Stimulated activated CD4-positive, alpha-beta T cell treated with anti-CD3 and anti-CD28 coated beads, TNF-alpha, amount 100 ng/mL, for 4 hours (primary cell): ENCODE measurements around the gene ZMYND11.
"Not testable (repeated sequence)": the region's sequence is repeated elsewhere in the genome, so short reads cannot be mapped to it uniquely, and the experiment has no call there.

ENCODE experiments used
- DNase-seq, 3 experiments: peaks; one replicate each; pipeline ENCODE4 v3.0.0-alpha.2; 2020; ENCODE audit warnings: low read depth in 3 of 3

The ZMYND11 gene

DNA sequence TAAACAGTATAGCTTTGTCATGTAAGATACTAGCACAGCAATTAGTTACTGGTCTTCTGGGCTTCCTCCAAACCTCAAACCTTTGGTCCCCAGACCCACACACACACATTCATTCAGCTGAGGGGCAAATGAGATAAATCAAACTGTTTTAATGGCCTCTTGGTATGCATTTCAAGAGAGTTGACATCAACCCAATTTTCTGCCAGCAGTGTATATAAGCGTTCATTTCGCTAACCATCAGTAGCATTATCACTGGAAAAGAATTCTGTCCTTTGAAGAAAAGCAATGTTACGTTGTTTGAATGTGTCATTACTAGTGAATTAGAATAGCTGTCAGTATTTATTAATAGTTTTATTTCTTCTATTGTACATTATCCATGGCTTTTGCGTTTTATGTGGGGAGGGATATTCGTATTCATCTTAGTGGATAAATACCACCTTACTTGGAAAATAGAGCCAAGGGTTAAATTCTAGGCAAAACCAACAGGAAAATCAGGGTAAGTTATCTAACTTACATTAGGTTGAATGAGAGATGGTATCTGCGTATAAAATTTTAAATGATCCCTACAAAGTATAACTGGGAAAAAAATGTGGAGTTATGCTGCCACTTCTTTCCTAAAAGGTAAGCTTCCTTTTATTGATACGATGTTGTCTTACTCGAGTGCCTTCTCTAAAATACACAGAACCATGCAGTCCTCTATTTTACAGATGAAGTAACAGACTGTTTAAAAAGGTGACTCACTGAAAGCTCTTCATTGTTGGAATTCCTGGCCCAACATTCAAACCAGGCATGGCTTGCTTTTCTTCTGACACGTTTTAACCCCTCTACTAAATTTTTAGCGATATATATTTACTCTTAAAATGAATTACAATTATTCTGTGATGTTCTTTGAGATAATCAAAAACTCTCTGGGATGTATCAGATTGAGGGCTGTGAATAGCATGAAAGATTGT, 2.0 kb upstream of the ZMYND11 start:
- DNase-seq = no peak

- DNase-seq = peak; percentile 14 to 42 (median 25)
Observed at GRCh38 chr10:134247-135131, 766 bp upstream of the ZMYND11 start.

GRCh38 chr10:135601-136464, 578 bp downstream of the ZMYND11 start:
- peak; percentile 34 to 60 (median 46) for DNase-seq

- no peak for DNase-seq
Observed at GRCh38 chr10:136465-136762, 1.2 kb downstream of the ZMYND11 start.

DNA sequence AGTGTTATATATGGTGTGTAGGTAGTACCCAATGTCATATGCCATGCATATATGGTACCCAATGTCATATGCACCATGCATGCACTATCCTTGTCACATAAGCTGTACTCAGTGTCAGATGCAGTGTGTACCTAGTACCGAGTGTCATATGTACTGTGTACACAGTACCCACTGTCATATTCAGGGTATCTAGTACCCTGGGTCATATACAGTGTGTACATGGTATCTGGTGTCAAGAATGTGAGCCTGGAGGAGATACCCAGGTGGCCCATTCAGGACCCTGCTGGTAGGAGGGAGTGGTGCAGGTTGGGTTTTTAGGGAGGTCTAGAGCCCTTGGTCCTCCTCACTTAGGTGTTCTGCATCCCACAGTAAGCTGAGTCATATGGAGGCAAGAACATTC, 1.8 kb downstream of the ZMYND11 start:
- peak in 2 of 3 experiments; percentile 11 to 13 for DNase-seq

DNA sequence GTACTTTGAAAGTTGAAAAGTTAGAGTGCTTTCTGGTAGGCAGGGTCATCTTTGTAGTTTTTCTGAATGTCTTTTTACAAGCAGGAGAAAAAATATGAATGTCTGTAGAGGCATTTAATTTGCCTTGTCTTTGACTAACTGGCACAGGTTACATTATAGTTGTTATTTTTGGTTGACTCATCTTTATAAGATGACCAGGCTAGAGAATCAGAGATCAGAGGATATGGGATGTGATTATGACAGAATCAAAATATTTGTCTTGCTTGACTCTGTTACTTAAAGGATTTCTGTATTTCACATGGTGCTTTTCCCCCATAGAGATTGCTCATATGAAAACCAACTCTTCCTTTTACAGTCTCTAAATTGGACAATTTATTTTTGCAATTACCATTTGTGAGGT, 2.4 kb downstream of the ZMYND11 start:
- no peak for DNase-seq

- DNase-seq = no peak
Observed at GRCh38 chr10:142371-142770, 7.1 kb downstream of the ZMYND11 start.

- DNase-seq = no peak
Observed at GRCh38 chr10:152915-153314, 17.7 kb downstream of the ZMYND11 start.

GRCh38 chr10:154348-154747, 19.1 kb downstream of the ZMYND11 start:
- no peak for DNase-seq

DNA sequence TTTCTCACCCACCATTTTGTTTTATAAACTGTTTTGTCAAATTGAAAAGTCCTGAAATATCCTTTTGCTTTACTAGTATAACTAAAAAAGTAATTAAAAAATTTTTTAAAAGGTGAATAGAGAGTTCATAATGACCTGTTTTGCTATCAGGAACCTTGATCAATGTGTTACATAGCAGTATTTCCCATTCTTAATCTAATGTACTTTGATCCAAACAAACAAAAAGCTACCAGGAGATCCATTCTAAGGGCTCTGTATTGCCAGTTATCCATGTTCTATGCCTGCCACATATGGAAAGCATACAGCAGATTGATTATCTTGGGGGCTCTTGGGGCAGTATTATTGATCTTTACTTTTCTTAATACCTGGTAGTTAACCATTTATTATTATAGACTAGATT, 32.1 kb downstream of the ZMYND11 start:
- DNase-seq = no peak

DNA sequence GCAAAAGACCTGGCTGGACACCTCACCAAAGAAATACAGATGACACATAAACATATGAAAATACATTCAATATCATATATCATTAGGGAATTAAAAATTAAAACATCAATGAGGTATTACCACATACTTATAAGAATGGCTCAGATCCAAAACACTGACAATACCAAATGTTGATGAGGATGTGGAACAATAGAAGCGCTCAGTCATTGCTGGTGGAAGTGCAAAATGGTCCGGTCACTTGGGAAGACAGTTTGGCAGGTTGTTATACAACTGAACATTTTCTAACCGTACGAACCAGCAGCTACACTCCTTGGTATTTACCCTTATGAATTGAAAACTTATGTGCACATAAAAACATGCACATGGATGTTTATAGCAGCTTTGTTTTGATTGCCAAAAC, 38.5 kb downstream of the ZMYND11 start:
- DNase-seq = no peak

GRCh38 chr10:176677-177076, 41.4 kb downstream of the ZMYND11 start:
- no peak for DNase-seq

GRCh38 chr10:178208-178607, 43.0 kb downstream of the ZMYND11 start:
- no peak for DNase-seq

DNA sequence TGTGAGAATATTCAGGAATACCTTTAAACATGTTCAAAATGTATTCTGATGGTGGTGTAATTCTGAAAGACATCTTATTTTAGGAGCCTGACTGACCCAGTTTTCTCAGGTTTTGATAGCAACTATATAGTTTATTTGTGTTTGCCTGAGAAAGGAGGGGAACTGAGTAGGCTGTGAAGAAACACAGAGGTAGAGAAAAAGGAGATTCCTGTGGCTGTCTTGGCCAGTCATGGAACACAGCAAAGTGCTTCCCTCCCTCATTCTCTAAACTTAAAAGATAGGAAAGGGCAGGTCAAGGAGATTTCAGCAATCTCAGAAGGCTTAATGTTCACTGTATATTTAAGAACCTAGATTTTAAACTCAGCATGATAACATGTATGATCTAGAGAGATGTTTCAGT, 43.5 kb downstream of the ZMYND11 start:
- no peak for DNase-seq

DNA sequence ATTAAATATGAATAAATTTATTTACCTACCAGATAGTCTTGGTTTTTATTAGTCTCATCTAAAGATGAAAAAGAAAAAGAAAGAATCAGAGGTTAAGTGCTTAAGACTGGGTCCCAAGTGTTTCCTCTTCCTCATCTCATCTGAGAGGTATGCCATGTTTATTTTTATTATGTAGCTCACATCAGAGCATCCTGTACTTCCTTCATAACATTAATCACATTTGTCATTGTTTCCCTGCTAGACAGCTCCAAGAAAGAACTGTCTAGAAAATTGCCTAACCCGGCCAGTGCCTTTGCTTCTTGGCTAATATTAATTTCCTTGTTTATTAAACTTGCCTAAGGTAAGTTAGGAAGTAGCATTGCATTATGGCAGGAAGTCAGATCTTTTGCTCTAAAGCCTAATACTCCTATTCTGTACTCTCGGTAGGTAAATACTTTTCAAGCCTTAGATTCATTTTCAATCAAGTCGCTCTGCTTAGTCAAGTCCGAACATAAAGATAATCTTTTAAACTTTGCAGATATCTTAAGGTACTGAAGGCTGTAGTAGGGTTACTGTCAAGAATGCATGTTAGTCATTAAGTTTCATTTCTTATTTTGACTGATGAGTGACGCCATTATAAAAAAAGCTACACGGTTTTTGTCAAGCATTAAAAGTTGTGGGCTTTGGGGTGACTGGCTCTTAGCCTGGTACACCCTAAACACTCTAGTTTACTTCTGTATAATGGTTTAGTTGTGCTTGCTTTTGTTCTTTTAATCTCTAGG, 47.4 kb downstream of the ZMYND11 start:
- DNase-seq = no peak

DNA sequence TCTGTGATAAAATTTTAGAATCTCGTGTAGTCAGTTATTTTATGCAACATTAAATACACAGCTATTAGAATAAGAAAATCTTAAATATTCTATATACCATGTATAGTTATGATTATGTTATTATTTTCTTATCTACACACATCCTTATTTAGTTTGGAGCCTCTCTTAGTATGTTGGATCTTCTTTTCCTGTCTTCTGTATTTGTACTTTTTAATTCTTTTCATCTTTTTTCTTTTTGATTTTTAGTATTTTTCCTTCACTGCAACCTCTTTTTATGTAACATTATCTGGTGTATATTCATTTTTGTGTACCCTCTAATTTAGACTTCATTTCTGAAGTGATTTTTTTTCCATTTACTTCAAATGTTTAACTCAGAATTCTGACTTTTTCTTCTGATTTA, 48.9 kb downstream of the ZMYND11 start:
- DNase-seq = no peak

GRCh38 chr10:184911-185310, 49.7 kb downstream of the ZMYND11 start:
- DNase-seq = no peak

DNA sequence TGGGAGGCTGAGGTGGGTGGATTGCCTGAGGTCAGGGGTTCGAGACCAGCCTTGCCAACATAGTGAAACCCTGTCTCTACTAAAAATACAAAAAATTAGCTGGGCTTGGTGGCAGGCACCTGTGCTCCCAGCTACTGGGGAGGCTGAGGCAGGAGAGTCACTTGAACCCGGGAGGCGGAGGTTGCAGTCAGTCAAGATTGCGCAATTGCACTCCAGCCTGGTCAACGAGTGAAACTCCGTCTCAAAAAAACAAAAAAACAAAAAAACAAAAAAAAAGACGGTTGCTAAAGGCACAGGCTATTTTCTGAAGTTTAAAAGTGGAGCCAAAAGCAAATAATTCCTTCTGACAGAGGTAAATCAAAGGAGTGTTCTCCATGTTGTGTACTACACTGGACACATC, 50.3 kb downstream of the ZMYND11 start:
- DNase-seq = not testable (repeated sequence)

DNA sequence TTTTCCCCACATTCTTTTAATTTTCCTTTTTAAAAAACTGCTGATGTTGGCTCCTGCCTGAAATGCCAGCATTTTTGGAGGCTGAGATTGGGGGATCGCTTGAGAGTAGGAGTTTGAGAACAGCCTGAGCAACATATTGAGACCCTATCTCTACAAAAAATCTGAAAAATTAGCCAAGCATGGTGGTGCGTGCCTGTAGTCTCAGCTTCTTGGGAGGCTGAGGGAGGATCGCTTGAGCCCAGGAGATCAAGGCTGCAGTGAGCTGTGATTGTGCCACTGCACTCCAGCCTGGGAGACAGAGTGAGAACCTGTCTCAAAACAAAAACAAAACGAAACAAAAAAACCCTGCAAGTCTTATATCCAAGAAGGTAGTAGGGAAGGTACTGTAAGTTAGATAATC, 51.7 kb downstream of the ZMYND11 start:
- DNase-seq = no peak

- no peak for DNase-seq
Observed at GRCh38 chr10:188546-188945, 53.3 kb downstream of the ZMYND11 start.

GRCh38 chr10:190216-190615, 55.0 kb downstream of the ZMYND11 start:
- DNase-seq = no peak
